ENCODE results near the gene GPC5. TPM values are rescaled to one million over a fixed set of nuclear protein-coding genes. Genes with fewer than 3 reads are reported as not detected.

The GPC5 gene
- total RNA-seq, 4 donors from 2014 or later, result 0.47 TPM; not detected in 3

DNA sequence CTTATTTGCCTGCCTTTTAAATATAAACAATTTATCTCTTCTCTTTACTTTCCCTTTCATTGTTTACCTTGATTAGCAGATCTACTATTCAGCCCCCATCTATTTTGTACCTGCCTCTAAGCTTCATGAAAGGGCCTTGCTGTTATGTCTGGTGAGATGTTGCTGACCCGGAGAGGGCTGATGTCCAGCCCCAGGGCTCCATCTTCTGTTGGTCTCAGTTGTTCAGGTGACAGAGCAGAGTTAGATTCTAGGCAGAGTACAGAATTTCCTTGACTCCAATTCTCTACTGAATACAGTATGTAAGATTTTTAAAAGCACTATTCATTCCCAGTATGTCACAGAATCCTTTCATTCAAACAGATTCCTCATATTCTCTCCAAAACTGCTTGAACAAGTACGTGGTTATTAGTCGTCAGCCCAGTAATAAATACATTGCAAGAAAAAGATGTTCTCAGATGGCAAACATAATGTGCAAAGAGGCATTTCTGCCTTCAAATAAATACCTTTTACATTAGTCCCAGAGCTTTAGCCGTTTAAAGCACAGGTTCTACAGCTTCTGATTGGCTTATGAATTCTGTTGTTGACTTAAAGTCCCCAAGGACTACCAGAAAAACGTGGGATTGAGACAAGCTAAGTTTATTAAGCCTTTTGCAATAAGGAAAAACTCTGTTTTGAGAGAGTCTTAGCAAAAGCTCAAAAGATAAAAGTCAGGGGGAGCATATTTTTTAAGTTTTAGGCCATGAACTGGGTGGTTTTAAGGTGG is 159.1 kb downstream of the GPC5 start:
- Histone ChIP-seq H3K27ac (no peak overlapping the region), H3K27me3 (no peaks in the 10 kb centered on the region), H3K36me3 (no peaks in the 10 kb centered on the region), H3K4me1 (no peaks in the 10 kb centered on the region), H3K4me3 (no peak overlapping the region), H3K9me3 (no peaks in the 10 kb centered on the region)
- ATAC-seq, result no peak
- WGBS, 2 donors (ENCODE audit: low coverage in 1 of 2), result 49 to 68% methylated on average over 4 to 5 of the region's 5 CpGs
- TF ChIP-seq POLR2AphosphoS5 (IDR thresholded peaks at IDR 0.05) (no peak), EP300 (IDR thresholded peaks at IDR 0.05) (no peak), POLR2A (IDR thresholded peaks at IDR 0.05) (no peak)

DNA sequence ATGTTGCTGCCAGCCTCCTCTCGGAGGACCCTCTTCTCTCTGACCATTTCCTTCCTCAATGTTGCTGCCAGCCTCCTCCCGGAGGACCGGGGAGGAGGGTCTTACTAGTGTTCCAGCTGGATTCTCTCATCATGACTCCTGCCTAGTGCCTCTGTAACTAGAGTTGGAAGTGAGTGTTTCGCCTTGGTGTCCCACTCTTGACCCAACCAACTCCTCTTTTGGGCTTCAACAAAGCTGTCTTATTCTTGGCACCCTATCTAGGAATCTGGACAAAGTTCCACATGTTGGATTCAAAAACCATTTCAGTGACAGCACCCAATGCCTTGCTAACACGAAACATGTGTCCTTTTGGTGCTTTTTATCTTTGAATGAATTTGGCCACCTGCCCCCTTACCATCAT is 165.4 kb downstream of the GPC5 start:
- H3K27me3 ChIP-seq, result peaks cover 4% of the 10 kb centered on the region
- H3K4me3 ChIP-seq, result no peak overlapping the region
- WGBS, 2 donors (ENCODE audit: low coverage in 1 of 2), result 23 to 75% methylated on average over 1 to 5 of the region's 5 CpGs
- no peak overlapping the region for H3K27ac ChIP-seq
- no peaks in the 10 kb centered on the region for H3K4me1 ChIP-seq
- H3K36me3 ChIP-seq, result no peaks in the 10 kb centered on the region
- no peak for ATAC-seq
- TF ChIP-seq POLR2AphosphoS5 (IDR thresholded peaks at IDR 0.05) (no peak), POLR2A (IDR thresholded peaks at IDR 0.05) (no peak), EP300 (IDR thresholded peaks at IDR 0.05) (no peak)
- TF ChIP-seq, protein P1, sequence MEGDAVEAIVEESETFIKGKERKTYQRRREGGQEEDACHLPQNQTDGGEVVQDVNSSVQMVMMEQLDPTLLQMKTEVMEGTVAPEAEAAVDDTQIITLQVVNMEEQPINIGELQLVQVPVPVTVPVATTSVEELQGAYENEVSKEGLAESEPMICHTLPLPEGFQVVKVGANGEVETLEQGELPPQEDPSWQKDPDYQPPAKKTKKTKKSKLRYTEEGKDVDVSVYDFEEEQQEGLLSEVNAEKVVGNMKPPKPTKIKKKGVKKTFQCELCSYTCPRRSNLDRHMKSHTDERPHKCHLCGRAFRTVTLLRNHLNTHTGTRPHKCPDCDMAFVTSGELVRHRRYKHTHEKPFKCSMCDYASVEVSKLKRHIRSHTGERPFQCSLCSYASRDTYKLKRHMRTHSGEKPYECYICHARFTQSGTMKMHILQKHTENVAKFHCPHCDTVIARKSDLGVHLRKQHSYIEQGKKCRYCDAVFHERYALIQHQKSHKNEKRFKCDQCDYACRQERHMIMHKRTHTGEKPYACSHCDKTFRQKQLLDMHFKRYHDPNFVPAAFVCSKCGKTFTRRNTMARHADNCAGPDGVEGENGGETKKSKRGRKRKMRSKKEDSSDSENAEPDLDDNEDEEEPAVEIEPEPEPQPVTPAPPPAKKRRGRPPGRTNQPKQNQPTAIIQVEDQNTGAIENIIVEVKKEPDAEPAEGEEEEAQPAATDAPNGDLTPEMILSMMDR (IDR thresholded peaks at IDR 0.05), result no peak
- no peaks in the 10 kb centered on the region for H3K9me3 ChIP-seq

DNA sequence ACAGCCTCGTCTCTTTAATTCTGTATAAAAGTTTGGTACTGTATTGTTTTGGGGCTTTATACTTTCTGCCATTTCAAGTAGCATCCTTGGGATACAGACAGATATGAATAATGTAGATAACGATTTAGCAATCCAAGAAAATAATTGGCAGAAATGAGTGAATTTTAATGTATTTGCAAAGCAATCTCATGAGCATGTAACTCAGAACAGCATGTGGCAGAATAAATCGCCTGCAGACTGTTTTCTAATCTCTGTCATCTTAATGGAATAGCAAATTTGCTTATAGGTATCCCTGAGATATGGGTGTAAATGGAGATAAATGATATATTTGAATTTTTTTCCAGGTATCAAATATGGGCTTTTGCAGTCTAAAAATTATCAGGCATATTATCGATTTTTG is 166.0 kb downstream of the GPC5 start:
- TF ChIP-seq, protein P1 (IDR thresholded peaks at IDR 0.05), result no peak
- 74 to 87% methylated on average over 4 of the region's 4 CpGs for WGBS, 2 donors (ENCODE audit: low coverage in 1 of 2)
- Histone ChIP-seq H3K4me1 (no peaks in the 10 kb centered on the region), H3K36me3 (no peaks in the 10 kb centered on the region), H3K9me3 (no peaks in the 10 kb centered on the region), H3K4me3 (no peak overlapping the region), H3K27me3 (peaks cover 4% of the 10 kb centered on the region), H3K27ac (no peak overlapping the region)
- ATAC-seq, result no peak

DNA sequence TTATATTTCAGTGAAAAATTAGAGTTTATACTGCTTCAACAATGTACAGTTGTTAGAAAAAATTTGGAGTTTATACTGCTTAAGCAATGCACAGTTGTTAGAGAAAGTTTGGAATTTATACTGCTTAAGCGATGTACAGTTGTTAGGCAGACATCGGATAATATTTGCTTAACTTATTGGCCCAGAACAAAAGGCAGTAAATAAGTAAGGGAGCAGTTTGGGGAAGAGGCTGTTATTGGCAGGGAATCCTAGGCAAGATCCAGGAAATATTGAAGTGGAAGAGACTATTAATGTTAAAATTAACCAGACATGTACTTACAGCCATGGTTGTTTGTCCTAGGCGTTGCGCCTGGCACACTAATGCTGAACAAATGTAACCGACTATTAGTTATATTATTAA is 166.9 kb downstream of the GPC5 start:
- ATAC-seq, result no peak
- Histone ChIP-seq H3K36me3 (no peaks in the 10 kb centered on the region), H3K9me3 (no peaks in the 10 kb centered on the region), H3K27me3 (peaks cover 4% of the 10 kb centered on the region), H3K27ac (no peak overlapping the region), H3K4me3 (no peak overlapping the region), H3K4me1 (no peaks in the 10 kb centered on the region)
- TF ChIP-seq EP300 (IDR thresholded peaks at IDR 0.05) (no peak), POLR2AphosphoS5 (IDR thresholded peaks at IDR 0.05) (no peak), POLR2A (IDR thresholded peaks at IDR 0.05) (no peak)
- TF ChIP-seq, protein P1 (IDR thresholded peaks at IDR 0.05), result no peak
- WGBS, 2 donors (ENCODE audit: low coverage in 1 of 2), result 48 to 71% methylated on average over 5 of the region's 5 CpGs

DNA sequence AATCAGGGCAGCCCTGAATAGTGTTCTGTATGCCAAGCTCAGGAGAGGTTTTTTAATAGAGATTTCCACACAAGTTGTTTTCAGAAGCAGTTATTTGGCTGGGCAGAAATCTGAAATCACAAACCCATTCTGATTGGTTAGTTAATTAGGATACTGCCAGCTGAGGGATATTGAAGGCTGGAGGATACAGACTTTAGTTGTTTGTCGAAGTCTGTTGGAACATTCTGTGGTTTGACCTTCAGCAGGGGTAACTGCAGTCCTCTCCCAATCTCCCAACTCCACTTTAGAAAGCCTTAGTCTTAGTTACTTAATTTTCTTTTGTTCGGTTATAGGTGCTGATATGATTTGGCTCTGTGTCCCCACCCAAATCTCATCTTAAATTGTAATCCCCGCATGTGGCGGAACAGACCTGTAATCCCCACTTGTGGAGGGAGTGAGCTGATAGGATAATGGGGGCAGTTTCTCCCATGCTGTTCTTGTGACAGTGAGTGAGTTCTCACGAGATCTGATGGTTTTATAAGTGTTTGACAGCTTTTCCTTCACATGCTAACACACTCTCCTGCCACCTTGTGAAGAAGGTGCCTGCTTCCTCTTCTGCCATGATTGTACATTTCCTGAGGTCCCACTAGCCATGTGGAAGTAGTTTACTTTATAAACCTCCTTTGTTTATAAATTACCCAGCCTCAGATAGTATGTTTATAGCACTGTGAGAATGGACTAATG is 169.2 kb downstream of the GPC5 start:
- H3K4me3 ChIP-seq, result no peak overlapping the region
- no peak for TF ChIP-seq POLR2AphosphoS5 (IDR thresholded peaks at IDR 0.05)
- no peak for TF ChIP-seq POLR2A (IDR thresholded peaks at IDR 0.05)
- no peak for TF ChIP-seq EP300 (IDR thresholded peaks at IDR 0.05)
- TF ChIP-seq, protein P1 (IDR thresholded peaks at IDR 0.05), result no peak
- no peaks in the 10 kb centered on the region for H3K4me1 ChIP-seq
- no peak for ATAC-seq
- no peak overlapping the region for H3K27ac ChIP-seq
- no peaks in the 10 kb centered on the region for H3K36me3 ChIP-seq
- WGBS, 2 donors (ENCODE audit: low coverage in 1 of 2), result 68 to 84% methylated on average over 4 to 5 of the region's 5 CpGs
- peaks cover 4% of the 10 kb centered on the region for H3K27me3 ChIP-seq
- H3K9me3 ChIP-seq, result no peaks in the 10 kb centered on the region
